Keratinocyte (primary cell): ENCODE measurements around the gene RIPOR2. TPM values are rescaled to one million over a fixed set of nuclear protein-coding genes. Genes with fewer than 3 reads are reported as not detected.

ENCODE experiments used
- DNase-seq: peaks from one replicate; pipeline ENCODE4 v3.0.0-alpha.2; 2011; ENCODE audit warnings: low read depth, missing footprints, low spot score
- FAIRE-seq: peaks from 2 replicates; lab custom pipeline; 2011; peaks lifted over from hg19 to GRCh38; lab: Jason Lieb, UNC
- H2AFZ ChIP-seq: 2 replicates; pipeline ENCODE4 v1.6.0; 2012; ENCODE audit warnings: low read length, control low read depth, inconsistent platforms; ENCODE audit not compliant: control insufficient read depth
- H3K27ac ChIP-seq: 2 replicates; pipeline ENCODE4 v1.5.1; 2011; ENCODE audit warnings: low read length; ENCODE audit not compliant: control insufficient read depth, insufficient read depth
- H3K27me3 ChIP-seq: 3 replicates; pipeline ENCODE4 v1.6.0; 2011; ENCODE audit warnings: low read length; ENCODE audit not compliant: control insufficient read depth, insufficient read depth; ENCODE audit errors: extremely low read depth
- H3K36me3 ChIP-seq, 2 experiments: 2 replicates in 1 of 2; 3 replicates in 1 of 2; pipeline ENCODE4 v1.5.1; 2011; ENCODE audit warnings: low read length in 2 of 2, mild to moderate bottlenecking in 1 of 2; ENCODE audit not compliant: control insufficient read depth in 2 of 2, insufficient read depth in 2 of 2; ENCODE audit errors: extremely low read depth in 1 of 2
- H3K4me1 ChIP-seq: 3 replicates; pipeline ENCODE4 v1.5.1; 2011; ENCODE audit warnings: low read length; ENCODE audit not compliant: control insufficient read depth, insufficient read depth; ENCODE audit errors: extremely low read depth
- H3K4me2 ChIP-seq: 3 replicates; pipeline ENCODE4 v1.6.0; 2011; ENCODE audit warnings: low read depth, low read length; ENCODE audit not compliant: control insufficient read depth, insufficient read depth; ENCODE audit errors: extremely low read depth
- H3K4me3 ChIP-seq, 3 experiments: fragments of 200-600 bp in 1 of 3; sonication (generic) in 1 of 3; 2 replicates in 2 of 3; 3 replicates in 1 of 3; pipeline ENCODE4 v1.5.1; 2011 to 2016; ENCODE audit warnings: low read length in 3 of 3, mild to moderate bottlenecking in 3 of 3, control low read depth in 2 of 3, inconsistent platforms in 1 of 3, low read depth in 1 of 3, mixed read lengths in 1 of 3, mixed run types in 1 of 3, moderate library complexity in 1 of 3; ENCODE audit not compliant: control insufficient read depth in 2 of 3, insufficient read depth in 2 of 3; ENCODE audit errors: extremely low read depth in 1 of 3
- H3K79me2 ChIP-seq: 2 replicates; pipeline ENCODE4 v1.6.0; 2012; ENCODE audit warnings: low read length; ENCODE audit not compliant: control insufficient read depth, insufficient read depth
- H3K9ac ChIP-seq: 3 replicates; pipeline ENCODE4 v1.6.0; 2011; ENCODE audit warnings: low read length; ENCODE audit not compliant: control insufficient read depth, insufficient read depth; ENCODE audit errors: extremely low read depth
- H3K9me1 ChIP-seq: 3 replicates; pipeline ENCODE4 v1.6.0; 2011; ENCODE audit warnings: low read length; ENCODE audit not compliant: control insufficient read depth, insufficient read depth; ENCODE audit errors: extremely low read depth
- H3K9me3 ChIP-seq: 2 replicates; pipeline ENCODE4 v1.5.1; 2012; ENCODE audit warnings: low read depth, low read length; ENCODE audit not compliant: control insufficient read depth
- H4K20me1 ChIP-seq: 3 replicates; pipeline ENCODE4 v1.6.0; 2011; ENCODE audit warnings: low read length; ENCODE audit not compliant: control insufficient read depth, insufficient read depth; ENCODE audit errors: extremely low read depth
- EZH2 ChIP-seq: IDR thresholded peaks from one replicate; pipeline ENCODE4 v1.6.1; 2012; ENCODE audit warnings: inconsistent platforms, mild to moderate bottlenecking, low read length, moderate library complexity
- dilution Hi-C: fragments of 300-500 bp; cut with MboI; formaldehyde crosslinking; loops from one replicate; pipeline ENCODE4 v1.7.0; 2020; ENCODE audit warnings: low sequenced_read_pairs; ENCODE audit not compliant: extremely low pct_ligation_motif_present
- polyA plus RNA-seq, 5 experiments: library from polyadenylated mRNA; depleted of rRNA in 3 of 5; stranded (reverse) in 3 of 5; stranded (forward) in 1 of 5; unstranded in 1 of 5; fragments of >200 nt; gene quantifications; 1 replicate in 1 of 5; 2 replicates in 3 of 5; 3 replicates in 1 of 5; pipeline versions ENCODE4 v1.2.1 to v1.2.3, GENCODE V29; 2011 to 2012; ENCODE audit warnings: missing spikeins in 2 of 5, low read depth in 1 of 5, low replicate concordance in 1 of 5
- TF ChIP-seq, protein P1 (sequence below), 3 experiments: IDR thresholded peaks in 1 of 3; conservative IDR thresholded peaks in 1 of 3; optimal IDR thresholded peaks in 1 of 3; 2 replicates in 2 of 3; 3 replicates in 1 of 3; pipeline versions ENCODE3 to v1.5.1; 2011; ENCODE audit warnings: low read length in 3 of 3, mild to moderate bottlenecking in 3 of 3, moderate library complexity in 2 of 3, control low read depth in 1 of 3, inconsistent platforms in 1 of 3; ENCODE audit not compliant: insufficient read depth in 2 of 3; ENCODE audit errors: extremely low read depth in 1 of 3

The RIPOR2 gene
- polyA plus RNA-seq, 1 donor (not counting 4 experiments of a cell fraction or from before 2014, with no cell fraction given), result 0.07 TPM

DNA sequence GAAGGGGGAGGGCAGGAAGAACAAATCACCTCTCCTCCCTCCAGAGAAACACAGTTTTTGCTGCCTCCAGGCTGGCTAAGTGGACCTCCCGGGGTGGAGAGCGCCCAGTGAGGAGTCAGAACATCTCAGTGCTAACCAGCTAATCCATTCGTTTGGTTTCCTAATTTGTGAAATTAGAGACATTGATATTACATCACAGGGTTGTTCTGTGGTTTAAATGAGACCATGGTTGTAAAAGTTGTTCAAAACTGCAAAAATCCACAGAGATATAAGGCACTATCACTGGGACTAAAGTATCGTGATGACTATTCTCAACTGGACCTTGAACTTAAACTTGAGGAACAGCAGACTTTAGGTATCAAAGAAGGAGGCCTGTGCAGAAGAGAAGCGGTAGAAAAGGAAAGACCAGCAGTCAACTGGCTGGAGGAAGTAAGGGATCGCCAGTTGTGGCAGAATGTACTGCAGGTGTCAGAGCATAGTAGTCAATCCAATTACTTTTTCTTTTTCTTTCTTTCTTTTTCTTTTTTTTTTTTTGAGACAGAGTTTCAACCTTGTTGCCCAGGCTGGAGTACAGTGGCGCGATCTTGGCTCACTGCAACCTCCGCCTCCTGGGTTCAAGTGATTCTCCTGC is 33.9 kb downstream of the RIPOR2 start:
- no peaks in the 10 kb centered on the region for H3K4me1 ChIP-seq
- no peak overlapping the region for H3K4me3 ChIP-seq
- no peaks in the 10 kb centered on the region for H3K9me3 ChIP-seq
- H3K27ac ChIP-seq, result no peak overlapping the region
- H2AFZ ChIP-seq, result no peak overlapping the region
- dilution Hi-C loops, result no loop called here
- H4K20me1 ChIP-seq, result no peaks in the 10 kb centered on the region
- DNase-seq (no peak), FAIRE-seq (no peak)
- no peaks in the 10 kb centered on the region for H3K27me3 ChIP-seq
- H3K36me3 ChIP-seq, result no peaks in the 10 kb centered on the region
- no peak overlapping the region for H3K4me2 ChIP-seq
- H3K79me2 ChIP-seq, result no peaks in the 10 kb centered on the region
- H3K9me1 ChIP-seq, result no peaks in the 10 kb centered on the region
- no peak for TF ChIP-seq EZH2
- TF ChIP-seq, protein P1, sequence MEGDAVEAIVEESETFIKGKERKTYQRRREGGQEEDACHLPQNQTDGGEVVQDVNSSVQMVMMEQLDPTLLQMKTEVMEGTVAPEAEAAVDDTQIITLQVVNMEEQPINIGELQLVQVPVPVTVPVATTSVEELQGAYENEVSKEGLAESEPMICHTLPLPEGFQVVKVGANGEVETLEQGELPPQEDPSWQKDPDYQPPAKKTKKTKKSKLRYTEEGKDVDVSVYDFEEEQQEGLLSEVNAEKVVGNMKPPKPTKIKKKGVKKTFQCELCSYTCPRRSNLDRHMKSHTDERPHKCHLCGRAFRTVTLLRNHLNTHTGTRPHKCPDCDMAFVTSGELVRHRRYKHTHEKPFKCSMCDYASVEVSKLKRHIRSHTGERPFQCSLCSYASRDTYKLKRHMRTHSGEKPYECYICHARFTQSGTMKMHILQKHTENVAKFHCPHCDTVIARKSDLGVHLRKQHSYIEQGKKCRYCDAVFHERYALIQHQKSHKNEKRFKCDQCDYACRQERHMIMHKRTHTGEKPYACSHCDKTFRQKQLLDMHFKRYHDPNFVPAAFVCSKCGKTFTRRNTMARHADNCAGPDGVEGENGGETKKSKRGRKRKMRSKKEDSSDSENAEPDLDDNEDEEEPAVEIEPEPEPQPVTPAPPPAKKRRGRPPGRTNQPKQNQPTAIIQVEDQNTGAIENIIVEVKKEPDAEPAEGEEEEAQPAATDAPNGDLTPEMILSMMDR (optimal IDR thresholded peaks at IDR 0.05 in 1 of 3, IDR thresholded peaks at IDR 0.05 in 1 of 3, conservative IDR thresholded peaks at IDR 0.05 in 1 of 3; ENCODE audit: extremely low read depth in 1 of 3, insufficient read depth in 2 of 3, low read length in 3 of 3), result no peak
- no peak overlapping the region for H3K9ac ChIP-seq

DNA sequence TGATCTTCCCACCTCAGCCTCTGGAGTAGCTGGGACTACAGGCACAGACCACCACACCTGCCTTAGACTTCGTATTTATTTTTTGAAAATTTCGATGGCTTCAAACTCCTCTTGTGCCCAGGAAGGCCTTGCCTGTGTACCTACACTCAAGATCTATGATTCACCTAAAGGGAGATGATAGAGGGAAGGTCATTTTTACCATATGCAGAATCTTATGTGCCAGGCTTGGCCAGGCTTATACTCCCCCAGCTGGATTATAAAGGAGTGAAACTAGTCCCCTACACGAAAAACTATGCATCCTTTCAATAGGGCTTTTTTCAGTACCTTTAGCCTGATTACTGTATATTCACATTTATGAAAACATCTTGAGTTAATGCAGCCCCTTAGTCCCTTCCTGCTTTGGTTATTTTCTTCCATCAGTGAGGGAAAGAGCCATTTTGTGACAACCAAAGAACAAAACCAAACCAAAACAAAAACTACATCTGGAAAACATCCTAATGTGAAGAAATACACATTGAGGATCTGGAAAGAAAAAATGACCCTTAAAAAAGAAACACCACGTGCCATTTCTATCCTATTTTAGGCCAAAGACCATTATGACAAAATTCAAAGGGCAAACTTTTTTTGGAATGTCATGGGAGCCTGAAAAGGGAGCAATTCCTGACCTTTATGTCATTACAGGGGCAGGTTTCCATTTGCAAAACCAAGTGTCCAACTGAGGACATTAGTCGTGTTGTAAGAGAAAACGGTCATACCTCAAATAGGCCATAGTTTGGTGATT is 34.7 kb downstream of the RIPOR2 start:
- no peaks in the 10 kb centered on the region for H3K36me3 ChIP-seq
- FAIRE-seq (no peak), DNase-seq (no peak)
- H3K4me3 ChIP-seq, result no peak overlapping the region
- no peak overlapping the region for H3K27ac ChIP-seq
- no peaks in the 10 kb centered on the region for H3K9me1 ChIP-seq
- H3K79me2 ChIP-seq, result no peaks in the 10 kb centered on the region
- no peak for TF ChIP-seq EZH2
- TF ChIP-seq, protein P1 (optimal IDR thresholded peaks at IDR 0.05 in 1 of 3, IDR thresholded peaks at IDR 0.05 in 1 of 3, conservative IDR thresholded peaks at IDR 0.05 in 1 of 3; ENCODE audit: extremely low read depth in 1 of 3, insufficient read depth in 2 of 3, low read length in 3 of 3), result no peak
- dilution Hi-C loops, result no loop called here
- H3K4me2 ChIP-seq, result no peak overlapping the region
- no peaks in the 10 kb centered on the region for H3K9me3 ChIP-seq
- no peaks in the 10 kb centered on the region for H3K4me1 ChIP-seq
- no peaks in the 10 kb centered on the region for H3K27me3 ChIP-seq
- no peaks in the 10 kb centered on the region for H4K20me1 ChIP-seq
- H3K9ac ChIP-seq, result no peak overlapping the region
- H2AFZ ChIP-seq, result no peak overlapping the region
